ENCODE measurements around the gene BRMS1.
"Not testable (repeated sequence)": the region's sequence is repeated elsewhere in the genome, so short reads cannot be mapped to it uniquely, and the experiment has no call there.

The BRMS1 gene

GRCh38 chr11:66323684-66324083, 21.2 kb downstream of the BRMS1 start:
- no peak for TF ChIP-seq CTCF (conservative IDR thresholded peaks at IDR 0.05; ENCODE audit: control insufficient read depth, insufficient read depth, low read depth, low read length)
- no peak overlapping the region for H3K4me3 ChIP-seq (ENCODE audit: control insufficient read depth, low read depth, low read length)
- no peak for DNase-seq (ENCODE audit: low read depth)

- H3K4me3 ChIP-seq (ENCODE audit: control insufficient read depth, low read depth, low read length), result no peak overlapping the region
- TF ChIP-seq CTCF (conservative IDR thresholded peaks at IDR 0.05; ENCODE audit: control insufficient read depth, insufficient read depth, low read depth, low read length), result no peak
- DNase-seq (ENCODE audit: low read depth), result peak; percentile 91
Measured at GRCh38 chr11:66322732-66323427, 22.0 kb downstream of the BRMS1 start.

GRCh38 chr11:66321606-66322005, 23.3 kb downstream of the BRMS1 start:
- peak; percentile 65 for DNase-seq (ENCODE audit: low read depth)
- no peak for TF ChIP-seq CTCF (conservative IDR thresholded peaks at IDR 0.05; ENCODE audit: control insufficient read depth, insufficient read depth, low read depth, low read length)
- H3K4me3 ChIP-seq (ENCODE audit: control insufficient read depth, low read depth, low read length), result no peak overlapping the region

- not testable (repeated sequence) for DNase-seq (ENCODE audit: low read depth); H3K4me3 ChIP-seq (ENCODE audit: control insufficient read depth, low read depth, low read length)
Measured at GRCh38 chr11:66320748-66321147, 24.2 kb downstream of the BRMS1 start.

GRCh38 chr11:66320289-66320688, 24.6 kb downstream of the BRMS1 start:
- not testable (repeated sequence) for H3K4me3 ChIP-seq (ENCODE audit: control insufficient read depth, low read depth, low read length); DNase-seq (ENCODE audit: low read depth)

GRCh38 chr11:66318600-66318970, 26.3 kb downstream of the BRMS1 start:
- TF ChIP-seq CTCF (conservative IDR thresholded peaks at IDR 0.05; ENCODE audit: control insufficient read depth, insufficient read depth, low read depth, low read length), result no peak
- H3K4me3 ChIP-seq (ENCODE audit: control insufficient read depth, low read depth, low read length), result no peak overlapping the region

GRCh38 chr11:66317723-66318599, 26.9 kb downstream of the BRMS1 start:
- DNase-seq (ENCODE audit: low read depth), result peak; percentile 97
- H3K4me3 ChIP-seq (ENCODE audit: control insufficient read depth, low read depth, low read length), result no peak overlapping the region
- TF ChIP-seq CTCF (conservative IDR thresholded peaks at IDR 0.05; ENCODE audit: control insufficient read depth, insufficient read depth, low read depth, low read length), result no peak

More at GRCh38 chr11:66318600-66318970, 26.3 kb downstream of the BRMS1 start:
- peak; percentile 87 for DNase-seq (ENCODE audit: low read depth)
